DND-41 (cell line): ENCODE measurements around the gene ZNF619.

Source experiments
- ATAC-seq: fragments of 200-7000 bp; cut with Tn5 transposase; 3 replicates; pipeline ENCODE4 v1.9.1; 2021; ENCODE audit warnings: low read depth; ENCODE audit not compliant: insufficient read depth
- DNase-seq: peaks from one replicate; pipeline ENCODE4 v3.0.0-alpha.2; 2020
- H2AFZ ChIP-seq: 2 replicates; pipeline ENCODE4 v1.6.0; 2012; ENCODE audit warnings: low read depth, low read length
- H3K27ac ChIP-seq: 2 replicates; pipeline ENCODE4 v1.5.1; 2012; ENCODE audit warnings: low read length, inconsistent platforms
- H3K27me3 ChIP-seq: fragments of 200-600 bp; sonication (generic); 2 replicates; pipeline ENCODE4 v1.6.0; 2012; ENCODE audit warnings: low read length, mild to moderate bottlenecking, inconsistent platforms; ENCODE audit not compliant: insufficient read depth, poor library complexity
- H3K36me3 ChIP-seq: 2 replicates; pipeline ENCODE4 v1.5.1; 2012; ENCODE audit warnings: low read length, inconsistent platforms; ENCODE audit not compliant: insufficient read depth
- H3K4me1 ChIP-seq: 2 replicates; pipeline ENCODE4 v1.5.1; 2012; ENCODE audit warnings: mild to moderate bottlenecking, low read length; ENCODE audit not compliant: insufficient read depth
- H3K4me2 ChIP-seq: 2 replicates; pipeline ENCODE4 v1.6.0; 2012; ENCODE audit warnings: mild to moderate bottlenecking, moderate library complexity, low read length, inconsistent platforms; ENCODE audit not compliant: insufficient read depth
- H3K4me3 ChIP-seq, 2 experiments: fragments of 200-600 bp in 1 of 2; shearing (Covaris generic) in 1 of 2; 2 replicates each; pipeline ENCODE4 v1.5.1; 2012 to 2016; ENCODE audit warnings: inconsistent platforms in 2 of 2, low read length in 2 of 2, mild to moderate bottlenecking in 2 of 2, low read depth in 1 of 2, moderate library complexity in 1 of 2
- H3K79me2 ChIP-seq: 2 replicates; pipeline ENCODE4 v1.6.0; 2012; ENCODE audit warnings: low read length, inconsistent platforms; ENCODE audit not compliant: insufficient read depth
- H3K9ac ChIP-seq: 2 replicates; pipeline ENCODE4 v1.6.0; 2012; ENCODE audit warnings: low read depth, mild to moderate bottlenecking, inconsistent platforms, low read length, moderate library complexity
- H3K9me3 ChIP-seq: 2 replicates; pipeline ENCODE4 v1.5.1; 2012; ENCODE audit warnings: low read length, moderate library complexity, mild to moderate bottlenecking, inconsistent platforms; ENCODE audit not compliant: insufficient read depth, severe bottlenecking
- H4K20me1 ChIP-seq: 2 replicates; pipeline ENCODE4 v1.6.0; 2012; ENCODE audit warnings: low read length; ENCODE audit not compliant: insufficient read depth
- EZH2 ChIP-seq: IDR thresholded peaks from 3 replicates; pipeline ENCODE4 v1.6.1; 2012; ENCODE audit warnings: borderline replicate concordance, low read depth, mild to moderate bottlenecking, moderate library complexity, low read length, inconsistent platforms; ENCODE audit not compliant: severe bottlenecking
- TF ChIP-seq, protein P1 (sequence below): IDR thresholded peaks from 2 replicates; pipeline ENCODE4 v1.5.1; 2012; ENCODE audit warnings: borderline replicate concordance, low read length, moderate library complexity, mild to moderate bottlenecking; ENCODE audit not compliant: poor library complexity, severe bottlenecking; ENCODE audit errors: extremely low read depth

The ZNF619 gene

GRCh38 chr3:40532252-40532651 lies 55.3 kb downstream of the ZNF619 start:
- H3K9me3 ChIP-seq, result no peaks in the 10 kb centered on the region
- TF ChIP-seq, protein P1, sequence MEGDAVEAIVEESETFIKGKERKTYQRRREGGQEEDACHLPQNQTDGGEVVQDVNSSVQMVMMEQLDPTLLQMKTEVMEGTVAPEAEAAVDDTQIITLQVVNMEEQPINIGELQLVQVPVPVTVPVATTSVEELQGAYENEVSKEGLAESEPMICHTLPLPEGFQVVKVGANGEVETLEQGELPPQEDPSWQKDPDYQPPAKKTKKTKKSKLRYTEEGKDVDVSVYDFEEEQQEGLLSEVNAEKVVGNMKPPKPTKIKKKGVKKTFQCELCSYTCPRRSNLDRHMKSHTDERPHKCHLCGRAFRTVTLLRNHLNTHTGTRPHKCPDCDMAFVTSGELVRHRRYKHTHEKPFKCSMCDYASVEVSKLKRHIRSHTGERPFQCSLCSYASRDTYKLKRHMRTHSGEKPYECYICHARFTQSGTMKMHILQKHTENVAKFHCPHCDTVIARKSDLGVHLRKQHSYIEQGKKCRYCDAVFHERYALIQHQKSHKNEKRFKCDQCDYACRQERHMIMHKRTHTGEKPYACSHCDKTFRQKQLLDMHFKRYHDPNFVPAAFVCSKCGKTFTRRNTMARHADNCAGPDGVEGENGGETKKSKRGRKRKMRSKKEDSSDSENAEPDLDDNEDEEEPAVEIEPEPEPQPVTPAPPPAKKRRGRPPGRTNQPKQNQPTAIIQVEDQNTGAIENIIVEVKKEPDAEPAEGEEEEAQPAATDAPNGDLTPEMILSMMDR, result no peak
- TF ChIP-seq EZH2, result no peak
- no peak for DNase-seq
- H3K36me3 ChIP-seq, result peaks cover 66% of the 10 kb centered on the region
- no peaks in the 10 kb centered on the region for H4K20me1 ChIP-seq
- no peaks in the 10 kb centered on the region for H3K4me1 ChIP-seq
- ATAC-seq, result no peak
- no peak overlapping the region for H3K4me3 ChIP-seq
- H3K4me2 ChIP-seq, result no peak overlapping the region
- no peak overlapping the region for H2AFZ ChIP-seq
- H3K27me3 ChIP-seq, result no peaks in the 10 kb centered on the region
- H3K27ac ChIP-seq, result no peak overlapping the region
- no peaks in the 10 kb centered on the region for H3K79me2 ChIP-seq
- no peak overlapping the region for H3K9ac ChIP-seq

DNA sequence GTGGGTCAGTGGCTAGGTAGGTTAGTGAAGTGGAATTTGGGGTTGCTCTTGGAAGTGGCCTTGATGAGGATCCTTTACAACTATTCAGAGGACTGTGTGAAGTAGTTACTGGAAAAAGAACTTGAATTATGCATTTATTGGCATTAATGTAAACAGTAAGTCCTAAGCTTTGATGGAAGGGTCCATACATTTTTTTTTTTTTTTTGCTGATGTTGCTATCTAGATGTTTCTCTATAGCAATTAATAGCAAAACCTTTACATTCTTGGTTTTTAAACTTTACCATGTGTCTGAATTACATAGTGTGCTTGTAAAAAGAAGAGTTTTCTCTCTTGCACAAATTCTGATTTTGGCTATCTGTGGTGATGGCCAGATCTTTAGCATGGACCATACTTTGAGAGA lies 57.4 kb downstream of the ZNF619 start:
- H2AFZ ChIP-seq, result no peak overlapping the region
- no peaks in the 10 kb centered on the region for H4K20me1 ChIP-seq
- H3K9ac ChIP-seq, result no peak overlapping the region
- H3K27ac ChIP-seq, result no peak overlapping the region
- H3K4me2 ChIP-seq, result no peak overlapping the region
- no peak for ATAC-seq
- peaks cover 60% of the 10 kb centered on the region for H3K36me3 ChIP-seq
- no peaks in the 10 kb centered on the region for H3K27me3 ChIP-seq
- no peak overlapping the region for H3K4me3 ChIP-seq
- no peaks in the 10 kb centered on the region for H3K79me2 ChIP-seq
- H3K4me1 ChIP-seq, result no peaks in the 10 kb centered on the region
- peaks cover 8% of the 10 kb centered on the region for H3K9me3 ChIP-seq
- TF ChIP-seq EZH2, result no peak
- TF ChIP-seq, protein P1, result no peak
- no peak for DNase-seq
